ENCODE results near the gene ORC5.

DNA sequence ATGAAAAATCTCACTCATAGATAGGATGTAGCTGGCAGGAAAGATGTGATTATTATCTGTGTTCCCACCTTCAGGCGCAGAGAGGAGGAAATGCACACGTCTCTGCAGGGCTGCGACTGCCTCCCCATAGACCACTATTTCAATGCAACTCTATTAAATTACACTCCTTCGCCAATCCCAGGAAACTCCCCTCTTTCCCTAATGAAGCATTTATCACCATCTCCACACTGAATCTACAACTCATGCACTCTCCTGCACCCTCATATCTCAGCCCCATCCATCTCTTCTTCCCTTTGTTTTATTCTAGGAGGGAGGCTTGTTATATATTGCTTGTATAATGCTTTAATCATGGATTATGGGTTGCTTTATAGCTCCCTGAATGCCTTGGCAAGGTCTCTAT lies 116.6 kb downstream of the ORC5 start:
- TF ChIP-seq CTCF (IDR thresholded peaks at IDR 0.05) (no peak), POLR2AphosphoS5 (IDR thresholded peaks at IDR 0.05) (no peak), POLR2A (IDR thresholded peaks at IDR 0.05) (no peak)
